IMR-90 (cell line): ENCODE measurements around the gene EDN3. TPM values are rescaled to one million over a fixed set of nuclear protein-coding genes. Genes with fewer than 3 reads are reported as not detected.
"Not testable (repeated sequence)": the region's sequence is repeated elsewhere in the genome, so short reads cannot be mapped to it uniquely, and the experiment has no call there.

Experiments
- ATAC-seq: fragments of 200-7000 bp; cut with Tn5 transposase; 2 replicates; pipeline ENCODE4 v1.9.1; 2020; ENCODE audit warnings: low read depth, mild to moderate bottlenecking, moderate library complexity
- BruUV-seq: library from RNA; stranded (reverse); fragments of 400-500 nt; replicated peaks from 2 replicates; lab custom pipeline; 2021; lab: Mats Ljungman, UMichigan
- CTCF ChIA-PET: fragments of 300-600 bp; formaldehyde crosslinking; extraction: SDS; loops from one replicate; lab custom pipeline; 2021; ENCODE audit warnings: antibody characterized with exemption; lab: Yijun Ruan, JAX
- POLR2A ChIA-PET: fragments of 300-600 bp; sonication (Branson Sonifier 250); formaldehyde crosslinking; loops from one replicate; lab custom pipeline; 2022; ENCODE audit warnings: antibody characterized with exemption; ENCODE audit not compliant: unreplicated experiment; lab: Charles Lee
- DNase-seq: peaks from one replicate; pipeline ENCODE4 v3.0.0; 2013
- H2AFZ ChIP-seq: replicated peaks from 2 replicates; pipeline ENCODE3; 2013; ENCODE audit warnings: low read length, mild to moderate bottlenecking; ENCODE audit not compliant: poor library complexity
- H2AK5ac ChIP-seq: 2 replicates; pipeline ENCODE4 v1.6.1; 2013; ENCODE audit warnings: low read depth, low read length, inconsistent platforms
- H2AK9ac ChIP-seq: replicated peaks from 2 replicates; pipeline ENCODE3; 2013; ENCODE audit warnings: mild to moderate bottlenecking, low read depth, low read length, moderate library complexity; ENCODE audit not compliant: poor library complexity
- H2BK120ac ChIP-seq: 2 replicates; pipeline ENCODE4 v1.6.1; 2013; ENCODE audit warnings: low read depth, low read length, inconsistent platforms
- H2BK15ac ChIP-seq: 3 replicates; pipeline ENCODE4 v1.6.1; 2013; ENCODE audit warnings: low read depth, low read length, inconsistent platforms
- H2BK20ac ChIP-seq: 2 replicates; pipeline ENCODE4 v1.6.1; 2013; ENCODE audit warnings: low read depth, mild to moderate bottlenecking, inconsistent platforms, low read length, moderate library complexity
- H2BK5ac ChIP-seq: 2 replicates; pipeline ENCODE4 v1.6.1; 2013; ENCODE audit warnings: mild to moderate bottlenecking, low read depth, low read length, inconsistent platforms; ENCODE audit not compliant: poor library complexity, severe bottlenecking
- H3K14ac ChIP-seq: replicated peaks from 2 replicates; pipeline ENCODE4 v1.6.1; 2013; ENCODE audit warnings: low read depth, low read length, inconsistent platforms
- H3K18ac ChIP-seq: 2 replicates; pipeline ENCODE4 v1.6.1; 2013; ENCODE audit warnings: low read depth, low read length, control low read depth
- H3K23ac ChIP-seq: 2 replicates; pipeline ENCODE4 v1.6.1; 2013; ENCODE audit warnings: low read depth, low read length, inconsistent platforms
- H3K27ac ChIP-seq: 2 replicates; pipeline ENCODE4 v1.5.1; 2013; ENCODE audit warnings: mild to moderate bottlenecking, control low read depth, low read length; ENCODE audit not compliant: insufficient read depth
- H3K27me3 ChIP-seq: 2 replicates; pipeline ENCODE4 v1.6.1; 2013; ENCODE audit warnings: low read length; ENCODE audit not compliant: control insufficient read depth, insufficient read depth
- H3K36me3 ChIP-seq: 2 replicates; pipeline ENCODE4 v1.6.1; 2013; ENCODE audit warnings: low read length, mixed read lengths; ENCODE audit not compliant: control insufficient read depth, insufficient read depth
- H3K4ac ChIP-seq: 2 replicates; pipeline ENCODE4 v1.6.1; 2013; ENCODE audit warnings: low read depth, low read length, inconsistent platforms
- H3K4me1 ChIP-seq: 2 replicates; pipeline ENCODE4 v1.6.1; 2013; ENCODE audit warnings: low read length, mixed read lengths; ENCODE audit not compliant: control insufficient read depth, insufficient read depth
- H3K4me2 ChIP-seq: 2 replicates; pipeline ENCODE4 v1.6.1; 2013; ENCODE audit warnings: low read depth, mild to moderate bottlenecking, control low read depth, low read length, moderate library complexity
- H3K4me3 ChIP-seq: 2 replicates; pipeline ENCODE4 v1.5.1; 2013; ENCODE audit warnings: low read depth, mild to moderate bottlenecking, control low read depth, low read length, moderate library complexity; ENCODE audit not compliant: insufficient read depth
- H3K56ac ChIP-seq: 2 replicates; pipeline ENCODE4 v1.6.1; 2013; ENCODE audit warnings: low read length, inconsistent platforms; ENCODE audit not compliant: insufficient read depth; ENCODE audit errors: extremely low read depth
- H3K79me1 ChIP-seq, 2 experiments: 2 replicates each; pipeline ENCODE4 v1.6.1; 2013; ENCODE audit warnings: low read length in 2 of 2, inconsistent platforms in 1 of 2, low read depth in 1 of 2
- H3K9ac ChIP-seq: 2 replicates; pipeline ENCODE4 v1.6.1; 2013; ENCODE audit warnings: low read depth, low read length, control low read depth
- H3K9me1 ChIP-seq: 2 replicates; pipeline ENCODE4 v1.6.1; 2013; ENCODE audit warnings: low read length, inconsistent platforms; ENCODE audit not compliant: insufficient read depth
- H3K9me3 ChIP-seq: 2 replicates; pipeline ENCODE4 v1.6.1; 2013; ENCODE audit warnings: low read length; ENCODE audit not compliant: control insufficient read depth, insufficient read depth
- H4K20me1 ChIP-seq: 2 replicates; pipeline ENCODE4 v1.6.1; 2013; ENCODE audit warnings: low read length, inconsistent platforms; ENCODE audit not compliant: insufficient read depth
- H4K5ac ChIP-seq: 2 replicates; pipeline ENCODE4 v1.6.1; 2013; ENCODE audit warnings: mild to moderate bottlenecking, low read depth, low read length, control low read depth
- H4K8ac ChIP-seq, 2 experiments: 2 replicates each; pipeline ENCODE4 v1.6.1; 2013; ENCODE audit warnings: low read depth in 2 of 2, low read length in 2 of 2, control low read depth in 1 of 2, inconsistent platforms in 1 of 2
- H4K91ac ChIP-seq: 2 replicates; pipeline ENCODE4 v1.6.1; 2013; ENCODE audit warnings: low read depth, low read length, inconsistent platforms; ENCODE audit not compliant: insufficient read depth
- WGBS, 2 experiments: methylation state at CpG; one replicate each; pipeline versions ENCODE4 v1.1.5 to v1.1.7; 2013; ENCODE audit warnings: missing lambda C conversion rate in 2 of 2; ENCODE audit not compliant: insufficient read length in 1 of 2; ENCODE audit errors: extremely low coverage in 2 of 2; 5-methylcytosine and 5-hydroxymethylcytosine counted together
- dilution Hi-C: fragments of 300-500 bp; cut with HindIII; formaldehyde crosslinking; loops from one replicate; pipeline ENCODE4 v1.14.3; 2018; ENCODE audit warnings: low sequenced_read_pairs; ENCODE audit not compliant: unreplicated experiment
- in situ Hi-C: fragments of 300-500 bp; cut with MboI; formaldehyde crosslinking; loops from 3 replicates; pipeline ENCODE4 v1.14.3; 2019; ENCODE audit warnings: low sequenced_read_pairs, inconsistent platforms, mixed read lengths
- intact Hi-C: fragments of 100-400 bp; cut with micrococcal nuclease; formaldehyde crosslinking; loops from 2 replicates; pipeline ENCODE4 v1.10.0; 2022
- polyA plus RNA-seq, 3 experiments: library from polyadenylated mRNA; depleted of rRNA; stranded (reverse); fragments of >200 nt; gene quantifications; 2 replicates each; pipeline ENCODE4 v1.2.3, GENCODE V29; 2012; ENCODE audit warnings: low replicate concordance in 1 of 3
- total RNA-seq: library from RNA; depleted of rRNA; stranded (reverse); fragments of >200 nt; gene quantifications from 2 replicates; pipeline ENCODE4 v1.2.3, GENCODE V29; 2012

The EDN3 gene
- total and polyA plus RNA-seq, 2 of the 4 experiments (the other 2 are of a cell fraction), result not detected

DNA sequence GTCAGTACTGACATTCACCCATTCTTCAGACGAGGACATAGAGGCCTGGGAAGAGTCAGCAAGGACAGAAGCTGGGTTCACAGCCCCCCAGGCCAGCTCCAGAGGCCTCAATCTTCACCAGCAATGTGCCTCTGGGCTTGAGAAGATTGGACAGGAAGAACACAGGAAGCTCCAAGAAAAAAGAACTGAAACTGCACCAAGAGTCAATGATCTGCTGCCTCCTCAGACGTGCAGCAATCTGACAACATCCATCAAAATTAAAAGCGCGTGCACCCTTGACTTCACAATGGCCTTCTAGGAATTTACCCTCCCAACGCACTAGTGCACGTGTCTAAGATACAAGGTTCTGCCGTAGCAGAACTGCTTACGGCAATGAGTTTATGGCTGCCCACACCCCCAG, 38.0 kb downstream of the EDN3 start:
- BruUV-seq, dilution Hi-C loops: not testable (repeated sequence)

More for the DNA sequence above, 38.0 kb downstream of the EDN3 start:
- H3K27ac ChIP-seq, intact Hi-C loops, H3K56ac ChIP-seq, H3K36me3 ChIP-seq, H3K9me1 ChIP-seq, H4K8ac ChIP-seq, H2BK5ac ChIP-seq, H4K5ac ChIP-seq, H3K18ac ChIP-seq, H3K4me1 ChIP-seq, H3K4me3 ChIP-seq, DNase-seq, H2BK20ac ChIP-seq, H3K14ac ChIP-seq, H2AFZ ChIP-seq, H3K9me3 ChIP-seq, ATAC-seq, H3K4ac ChIP-seq, in situ Hi-C loops, H3K79me1 ChIP-seq, CTCF ChIA-PET, H3K23ac ChIP-seq, H4K20me1 ChIP-seq, POLR2A ChIA-PET, H2BK120ac ChIP-seq, H3K27me3 ChIP-seq, H3K4me2 ChIP-seq, H2AK5ac ChIP-seq, H4K91ac ChIP-seq, H3K9ac ChIP-seq, H2BK15ac ChIP-seq, H2AK9ac ChIP-seq: not testable (repeated sequence)
- no CpG with 5 or more reads among the region's 8 CpGs for WGBS, 2 experiments
